ENCODE results near the gene ADISSP.

The ADISSP gene

GRCh38 chr20:3753501-3754275 is 13.9 kb downstream of the ADISSP start:
- DNase-seq = no peak

GRCh38 chr20:3753098-3753497 is 14.5 kb downstream of the ADISSP start:
- no peak for DNase-seq

- no peak for DNase-seq
Measured at GRCh38 chr20:3752386-3752759, 15.2 kb downstream of the ADISSP start.

GRCh38 chr20:3751675-3752385 is 15.7 kb downstream of the ADISSP start:
- DNase-seq = no peak

DNA sequence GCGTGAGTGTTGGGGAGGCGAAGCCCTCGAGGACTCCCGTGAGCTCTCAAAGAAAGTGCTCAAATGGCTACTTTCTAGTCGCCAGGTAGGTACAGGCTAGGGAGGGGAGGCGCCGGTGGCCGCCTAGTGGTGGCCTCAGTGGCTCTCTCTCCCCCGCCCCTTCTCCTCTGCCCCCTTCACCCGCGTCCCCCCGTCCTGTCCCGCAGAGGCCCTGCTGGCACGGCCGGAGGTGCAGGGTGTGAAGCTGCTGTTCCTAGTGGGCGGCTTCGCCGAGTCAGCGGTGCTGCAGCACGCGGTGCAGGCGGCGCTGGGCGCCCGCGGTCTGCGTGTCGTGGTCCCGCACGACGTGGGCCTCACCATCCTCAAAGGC is 16.3 kb downstream of the ADISSP start:
- no peak for DNase-seq

DNA sequence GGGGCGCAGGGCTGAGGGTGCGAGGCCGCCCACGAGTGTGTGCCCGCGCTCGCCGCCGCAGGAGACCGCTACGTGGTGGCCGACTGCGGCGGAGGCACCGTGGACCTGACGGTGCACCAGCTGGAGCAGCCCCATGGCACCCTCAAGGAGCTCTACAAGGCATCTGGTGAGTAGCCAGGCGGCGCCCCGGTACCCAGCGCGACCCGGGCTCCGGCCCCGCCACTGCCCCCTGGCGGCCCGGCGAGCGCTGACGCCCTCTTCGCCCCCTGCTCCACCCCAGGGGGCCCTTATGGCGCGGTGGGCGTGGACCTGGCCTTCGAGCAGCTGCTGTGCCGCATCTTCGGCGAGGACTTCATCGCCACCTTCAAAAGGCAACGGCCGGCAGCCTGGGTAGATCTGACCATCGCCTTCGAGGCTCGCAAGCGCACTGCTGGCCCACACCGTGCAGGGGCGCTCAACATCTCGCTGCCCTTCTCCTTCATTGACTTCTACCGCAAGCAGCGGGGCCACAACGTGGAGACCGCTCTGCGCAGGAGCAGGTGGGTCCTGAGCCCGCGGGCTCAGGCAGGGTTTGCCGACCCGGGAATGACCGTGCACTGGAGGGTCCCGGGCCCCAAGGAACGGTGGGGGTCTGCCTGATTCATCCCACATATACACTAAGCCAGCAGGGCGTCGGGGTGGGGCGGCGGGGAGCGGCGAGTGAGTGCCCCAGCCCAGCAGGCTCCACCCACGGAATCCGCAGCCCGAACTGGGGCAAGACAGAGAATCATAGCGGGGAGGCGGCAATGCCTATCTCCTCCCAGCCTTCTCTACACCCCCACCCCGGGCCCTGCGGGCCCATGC is 17.6 kb downstream of the ADISSP start:
- DNase-seq = no peak

DNA sequence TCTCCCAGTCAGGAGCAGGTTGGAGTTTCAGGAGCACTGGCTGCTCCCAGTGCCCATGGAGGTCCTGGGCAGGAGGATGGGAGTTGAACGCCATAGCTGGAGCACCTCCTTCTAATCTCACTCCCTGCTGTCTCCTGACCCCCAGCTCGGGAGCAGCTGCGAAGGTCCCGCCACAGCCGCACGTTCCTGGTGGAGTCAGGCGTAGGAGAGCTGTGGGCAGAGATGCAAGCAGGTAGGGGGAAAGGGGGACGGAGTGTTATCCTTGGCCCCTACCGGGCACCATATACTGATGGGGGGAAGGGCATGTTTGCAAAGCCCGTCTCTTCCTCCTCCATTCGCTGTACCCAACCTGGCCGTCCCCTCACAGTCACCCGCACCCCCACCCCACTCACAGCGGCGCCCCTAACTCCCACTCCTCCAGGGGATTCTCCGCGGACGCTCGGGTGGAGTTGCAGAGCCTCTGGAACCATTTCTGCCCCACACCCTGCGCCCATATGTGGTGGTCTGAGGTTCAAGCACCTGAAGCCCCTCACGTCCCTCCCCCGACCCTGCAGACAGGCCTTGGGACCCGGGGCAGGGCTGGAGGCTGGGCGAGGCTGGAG is 18.4 kb downstream of the ADISSP start:
- DNase-seq = no peak

- DNase-seq = no peak
Measured at GRCh38 chr20:3748073-3748472, 19.5 kb downstream of the ADISSP start.

- DNase-seq = no peak
Measured at GRCh38 chr20:3747471-3747870, 20.1 kb downstream of the ADISSP start.

DNA sequence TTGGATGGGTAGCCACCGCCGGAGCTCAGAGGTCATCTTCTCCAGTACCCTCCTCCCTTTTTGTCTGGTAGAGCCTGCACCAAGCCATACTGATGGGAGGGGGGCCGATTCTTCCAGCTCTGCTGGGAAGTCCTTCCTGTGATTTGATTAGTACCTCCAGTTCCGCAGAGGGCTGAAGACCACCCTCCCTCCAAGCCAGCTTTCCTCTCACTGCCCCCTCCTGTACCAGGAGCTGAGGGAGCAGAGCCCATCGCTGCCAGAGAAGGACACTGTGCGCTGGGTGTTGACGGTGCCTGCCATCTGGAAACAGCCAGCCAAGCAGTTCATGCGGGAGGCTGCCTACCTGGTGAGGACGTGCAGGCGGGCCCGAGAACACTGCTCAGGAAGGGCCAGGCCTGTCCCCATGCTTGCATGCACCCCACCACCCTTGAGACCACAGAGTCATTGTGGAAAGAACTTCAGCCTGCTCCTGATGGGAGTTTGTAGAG is 21.8 kb downstream of the ADISSP start:
- DNase-seq = no peak

DNA sequence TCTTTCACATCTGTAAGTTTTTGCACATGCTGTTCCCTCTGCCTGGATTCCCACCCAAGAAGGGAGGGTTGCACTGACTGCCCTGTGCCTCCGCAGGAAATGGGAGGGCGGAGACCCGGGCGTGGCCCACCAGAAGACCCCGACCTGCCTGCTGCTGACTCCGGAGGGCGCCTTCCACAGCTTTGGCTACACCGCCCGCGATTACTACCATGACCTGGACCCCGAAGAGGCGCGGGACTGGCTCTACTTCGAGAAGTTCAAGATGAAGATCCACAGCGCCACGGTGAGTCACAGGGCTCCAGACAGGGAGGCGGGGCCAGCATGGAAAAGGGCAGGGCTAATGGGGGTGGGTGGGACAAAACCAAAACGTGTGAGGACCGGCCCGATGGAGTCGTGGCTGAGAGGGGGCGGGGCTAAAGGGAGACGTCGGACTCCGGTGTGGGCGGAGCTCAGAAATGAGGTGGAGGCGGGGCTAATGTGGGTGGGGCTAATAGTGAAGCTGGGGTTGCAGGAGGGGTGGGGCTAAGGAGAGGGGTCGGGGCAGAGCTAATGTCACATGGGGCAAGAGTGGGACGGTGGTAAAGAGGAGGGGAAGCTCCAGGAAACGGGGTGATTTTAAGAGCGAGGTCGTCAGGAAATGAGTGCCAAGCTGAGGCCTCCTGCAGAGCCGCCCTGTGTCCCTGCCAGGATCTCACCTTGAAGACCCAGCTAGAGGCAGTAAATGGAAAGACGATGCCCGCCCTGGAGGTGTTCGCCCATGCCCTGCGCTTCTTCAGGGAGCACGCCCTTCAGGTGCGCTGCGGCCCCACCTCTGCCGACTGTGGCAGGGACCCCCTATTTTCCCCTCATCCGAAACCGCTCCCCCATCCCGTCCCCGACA is 22.5 kb downstream of the ADISSP start:
- DNase-seq = peak; percentile 81

GRCh38 chr20:3744037-3744436 is 23.5 kb downstream of the ADISSP start:
- no peak for DNase-seq

GRCh38 chr20:3743251-3743650 is 24.3 kb downstream of the ADISSP start:
- DNase-seq = no peak

DNA sequence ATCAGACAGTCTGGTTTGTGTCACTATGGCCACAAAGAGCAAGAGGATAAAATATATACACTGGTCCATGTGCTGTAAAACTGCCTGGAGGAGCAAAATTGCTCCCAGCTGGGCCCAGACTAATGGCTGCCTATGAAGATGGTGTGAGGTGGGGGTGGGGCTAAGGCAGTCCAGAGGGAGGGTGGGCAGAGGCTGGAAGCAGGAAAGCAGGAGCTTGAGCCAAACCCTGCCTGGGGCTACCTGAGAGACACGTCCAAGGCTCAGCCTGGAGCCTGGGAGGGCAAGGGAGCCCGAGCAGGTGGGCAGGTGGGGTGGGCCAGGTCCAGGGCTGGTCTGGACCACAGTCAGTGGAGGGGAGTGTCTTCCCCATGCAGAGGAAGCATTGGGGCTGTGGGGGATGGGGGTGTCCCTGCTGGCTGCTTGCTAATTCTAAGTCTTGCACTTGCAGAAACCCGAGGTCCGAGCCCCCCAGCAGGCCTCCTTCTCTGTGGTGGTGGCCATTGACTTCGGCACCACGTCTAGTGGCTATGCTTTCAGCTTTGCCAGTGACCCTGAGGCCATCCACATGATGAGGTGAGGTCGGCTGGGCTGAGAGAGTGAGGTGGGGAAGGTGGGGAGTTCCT is 25.6 kb downstream of the ADISSP start:
- no peak for DNase-seq

DNA sequence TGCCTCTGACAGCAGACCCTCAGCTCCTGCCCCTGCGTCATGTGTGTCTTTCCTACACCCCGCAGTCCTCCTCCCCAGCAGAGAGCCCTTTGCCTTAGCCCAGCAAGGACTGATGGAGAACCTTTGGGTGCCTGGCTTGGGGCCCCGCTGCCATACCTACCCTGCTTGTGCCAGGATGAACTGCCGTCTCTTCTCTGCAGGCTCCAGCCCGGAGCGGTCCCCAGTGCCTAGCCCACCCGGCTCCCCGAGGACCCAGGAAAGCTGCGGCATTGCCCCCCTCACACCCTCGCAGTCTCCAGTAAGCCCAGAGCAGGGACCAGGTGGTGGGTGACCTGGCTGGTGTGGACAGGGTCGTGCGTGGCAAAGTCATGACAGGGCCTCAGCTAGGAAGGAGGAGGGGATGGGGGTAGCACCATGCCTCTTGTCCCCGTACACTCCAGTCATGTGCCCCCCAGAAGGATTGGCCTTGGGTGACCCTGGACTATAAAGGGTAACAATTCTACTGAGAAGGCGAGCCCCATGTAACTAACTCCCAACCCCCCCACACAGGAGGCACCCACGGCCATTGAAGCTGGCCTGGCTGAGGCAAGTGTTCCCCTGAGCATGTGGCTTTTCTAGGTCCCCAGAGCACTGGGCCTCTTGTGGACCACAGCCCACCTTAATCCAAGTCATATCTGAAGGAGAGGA is 26.8 kb downstream of the ADISSP start:
- DNase-seq = no peak

DNA sequence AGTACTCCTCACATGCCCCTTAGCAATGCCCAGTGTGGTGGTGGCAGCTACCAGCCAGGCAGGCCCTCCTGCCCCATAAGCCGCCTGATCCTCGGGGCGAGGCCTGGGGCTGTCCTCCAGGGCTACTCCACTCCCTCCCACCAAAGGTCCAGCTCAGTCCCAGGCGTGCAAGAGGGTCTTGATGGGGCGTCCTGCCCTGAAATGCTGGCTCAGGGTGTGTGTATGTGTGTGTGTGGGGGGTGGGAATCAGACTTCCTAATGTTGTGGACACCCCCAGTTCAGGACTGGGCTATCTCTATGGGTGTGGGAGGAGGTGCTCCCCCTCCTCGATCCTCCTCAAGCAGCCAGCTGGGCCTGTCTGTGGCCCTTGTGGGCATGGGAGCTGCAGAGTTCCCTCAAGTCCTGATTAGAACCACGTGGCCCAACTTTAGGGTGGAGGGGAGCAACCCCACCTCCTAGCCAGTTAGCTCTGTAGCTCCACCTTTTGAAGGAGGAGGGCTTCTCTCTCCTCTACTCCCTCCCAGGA is 27.6 kb downstream of the ADISSP start:
- DNase-seq = no peak

- no peak for DNase-seq
Measured at GRCh38 chr20:3739054-3739925, 28.3 kb downstream of the ADISSP start.

DNA sequence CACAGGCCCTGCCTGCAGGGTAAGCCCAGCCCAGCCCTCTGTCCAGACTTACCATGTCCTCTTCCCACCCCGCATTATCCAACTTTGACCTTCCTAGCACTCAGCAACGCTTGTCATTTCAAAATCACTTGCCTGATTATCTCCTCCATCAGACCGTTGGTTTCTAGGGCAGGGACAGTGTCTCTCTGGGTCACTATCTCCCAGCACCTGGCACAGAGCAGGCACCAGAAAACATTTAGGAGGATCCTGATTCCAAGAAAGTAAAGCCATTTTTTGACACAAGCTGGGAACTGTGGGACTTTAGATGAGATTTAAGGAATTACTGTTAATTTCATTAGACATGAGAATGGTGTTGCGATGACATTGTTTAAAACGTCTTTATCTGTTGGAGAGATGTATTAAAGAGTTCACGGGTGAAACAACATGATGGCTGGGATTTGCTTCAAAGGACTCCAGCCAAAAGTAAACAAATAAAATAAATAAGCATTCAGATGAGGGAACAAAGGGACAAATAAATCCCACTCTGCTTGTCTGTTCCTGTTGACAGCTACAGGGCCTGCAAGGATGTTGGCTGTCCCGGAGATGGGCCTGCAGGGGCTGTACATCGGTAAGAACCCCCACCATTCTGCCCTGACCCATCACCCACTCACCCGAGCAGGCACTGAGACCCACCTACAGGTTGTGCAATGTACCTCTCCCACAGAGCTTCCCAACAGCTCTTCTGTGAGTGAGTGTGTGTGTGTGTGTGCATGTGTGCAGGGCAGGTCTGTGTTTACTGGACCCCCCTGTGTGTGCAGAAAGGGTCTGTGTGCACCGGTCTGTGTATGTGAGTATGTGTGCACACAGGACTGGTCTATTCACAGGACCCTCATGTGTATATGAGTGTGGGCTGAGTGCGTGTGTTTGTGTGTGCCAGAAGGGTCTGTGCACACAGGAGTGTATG is 29.2 kb downstream of the ADISSP start:
- DNase-seq = no peak

- DNase-seq = no peak
Measured at GRCh38 chr20:3735768-3736167, 31.8 kb downstream of the ADISSP start.
